HuH-7 (cell line): ENCODE measurements around the gene DLG2.
"Not testable (repeated sequence)": the region's sequence is repeated elsewhere in the genome, so short reads cannot be mapped to it uniquely, and the experiment has no call there.

Source experiments
- DNase-seq: peaks from one replicate; pipeline ENCODE4 v3.0.0; 2011; ENCODE audit warnings: low spot score

Gene DLG2

GRCh38 chr11:84990141-84990540 is 637.0 kb downstream of the DLG2 start:
- no peak for DNase-seq

- not testable (repeated sequence) for DNase-seq
These were observed 639.4 kb downstream of the DLG2 start for GRCh38 chr11:84987686-84988187.

- no peak for DNase-seq
These were observed 645.8 kb downstream of the DLG2 start for GRCh38 chr11:84981301-84981700.

GRCh38 chr11:84969103-84969502 is 658.0 kb downstream of the DLG2 start:
- no peak for DNase-seq

GRCh38 chr11:84965484-84965883 is 661.7 kb downstream of the DLG2 start:
- DNase-seq, result no peak

GRCh38 chr11:84963240-84963639 is 663.9 kb downstream of the DLG2 start:
- no peak for DNase-seq

- DNase-seq, result no peak
These were observed 665.1 kb downstream of the DLG2 start for GRCh38 chr11:84962018-84962417.

- no peak for DNase-seq
These were observed 668.8 kb downstream of the DLG2 start for GRCh38 chr11:84958295-84958694.

- no peak for DNase-seq
These were observed 676.4 kb downstream of the DLG2 start for GRCh38 chr11:84950569-84951270.

GRCh38 chr11:84947970-84948580 is 679.1 kb downstream of the DLG2 start:
- DNase-seq, result no peak

GRCh38 chr11:84947070-84947469 is 680.1 kb downstream of the DLG2 start:
- DNase-seq, result no peak

- no peak for DNase-seq
These were observed 696.3 kb downstream of the DLG2 start for GRCh38 chr11:84930863-84931262.

GRCh38 chr11:84929738-84930137 is 697.4 kb downstream of the DLG2 start:
- DNase-seq, result no peak

- no peak for DNase-seq
These were observed 702.9 kb downstream of the DLG2 start for GRCh38 chr11:84924154-84924692.

- no peak for DNase-seq
These were observed 703.7 kb downstream of the DLG2 start for GRCh38 chr11:84923489-84923888.

GRCh38 chr11:84922836-84923235 is 704.3 kb downstream of the DLG2 start:
- DNase-seq, result no peak

GRCh38 chr11:84922212-84922805 is 704.8 kb downstream of the DLG2 start:
- DNase-seq, result no peak

GRCh38 chr11:84914511-84914910 is 712.6 kb downstream of the DLG2 start:
- no peak for DNase-seq

- no peak for DNase-seq
These were observed 717.4 kb downstream of the DLG2 start for GRCh38 chr11:84909740-84910139.

- DNase-seq, result no peak
These were observed 720.1 kb downstream of the DLG2 start for GRCh38 chr11:84906995-84907394.

- DNase-seq, result no peak
These were observed 721.7 kb downstream of the DLG2 start for GRCh38 chr11:84905411-84905810.

GRCh38 chr11:84902445-84902844 is 724.7 kb downstream of the DLG2 start:
- no peak for DNase-seq

GRCh38 chr11:84901991-84902390 is 725.2 kb downstream of the DLG2 start:
- DNase-seq, result no peak
